ENCODE results near the gene ECE1. TPM values are rescaled to one million over a fixed set of nuclear protein-coding genes. Genes with fewer than 3 reads are reported as not detected.

Gene ECE1
- total and polyA plus RNA-seq, 9 of the 15 experiments (the other 6 are each of a cell fraction or from before 2014, with no cell fraction given): 0.56 to 34.8 (median 11.0) TPM

DNA sequence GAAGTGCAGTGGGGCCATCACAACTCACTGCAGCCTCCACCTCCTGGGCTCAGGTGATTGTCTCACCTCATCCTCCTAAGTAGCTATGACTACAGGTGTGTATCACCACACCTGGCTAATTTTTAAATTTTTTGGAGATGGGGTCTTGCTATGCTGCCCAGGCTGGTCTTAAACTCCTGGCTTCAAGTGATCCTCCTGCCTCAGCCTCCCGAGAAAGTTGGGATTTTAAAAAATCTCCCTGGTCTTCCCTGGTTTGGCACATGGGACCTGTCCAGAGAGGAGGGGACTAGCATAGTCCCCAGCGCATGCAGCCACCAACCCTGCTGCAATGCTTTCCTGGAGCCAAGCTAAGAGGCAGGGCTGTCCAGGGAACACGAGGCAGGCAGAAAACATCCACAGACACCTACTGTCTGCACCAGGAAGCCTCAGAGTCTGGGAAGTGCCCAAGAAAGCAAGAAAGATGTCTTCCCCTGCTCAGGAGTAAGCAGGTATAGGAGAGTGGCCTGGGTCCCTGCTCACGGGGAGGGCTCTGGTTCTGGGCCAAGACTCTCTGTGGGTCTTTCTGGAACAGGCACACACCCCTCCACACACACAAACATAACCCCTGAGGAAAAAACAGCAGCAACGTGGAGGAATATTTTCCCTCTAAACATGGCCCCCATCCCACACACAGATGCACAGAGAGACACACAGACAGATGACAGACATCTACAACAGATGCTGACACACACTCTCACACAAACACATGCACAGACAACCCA is 30.8 kb downstream of the ECE1 start:
- intact Hi-C loops (cut with micrococcal nuclease) (loop anchor here (5.0 kb wide), 1 partner anchor 88 kb away; no protein-coding TSS in a partner anchor), in situ Hi-C loops (cut with MboI) (loop anchor here (5.0 to 10.0 kb wide), 3 partner anchors 108 to 395 kb away; no protein-coding TSS in a partner anchor)
- Histone ChIP-seq H3K27me3 (ENCODE audit: control insufficient read depth in 2 of 2, insufficient read depth in 2 of 2, low read length in 2 of 2) (no peaks in the 10 kb centered on the region), H3K36me3 (ENCODE audit: control insufficient read depth, insufficient read depth, low read length) (peaks cover 10% of the 10 kb centered on the region; the same call in 1 of the 3 replicates), H3K9ac (ENCODE audit: insufficient read depth in 1 of 2, low read depth in 2 of 2, low read length in 2 of 2) (no peak overlapping the region), H4K20me1 (replicated peaks; ENCODE audit: control insufficient read depth, insufficient read depth, low read length) (peaks cover 17% of the 10 kb centered on the region), H3K9me3 (replicated peaks; ENCODE audit: control insufficient read depth, insufficient read depth, low read depth, low read length) (no peaks in the 10 kb centered on the region), H3K4me2 (ENCODE audit: insufficient read depth, low read length) (peak overlapping the region; percentile 9; the same call in 1 of the 2 replicates), H3K4me3 (no peak overlapping the region), H2AFZ (ENCODE audit: low read depth, low read length) (no peak overlapping the region), H3K4me1 (replicated peaks in 1 of 2; ENCODE audit: control insufficient read depth in 2 of 2, insufficient read depth in 2 of 2, low read length in 2 of 2) (peaks cover 18 to 31% of the 10 kb centered on the region in 2 experiments), H3K9me1 (ENCODE audit: control insufficient read depth, insufficient read depth, low read length) (peaks cover 3% of the 10 kb centered on the region), H3K27ac (ENCODE audit: extremely low read depth, low read depth, low read length) (no peak overlapping the region; the same call in 2 of the 3 replicates), H3K79me2 (ENCODE audit: control insufficient read depth, insufficient read depth, low read length) (no peaks in the 10 kb centered on the region; the same call in 2 of the 3 replicates)
- BruUV-seq (replicated peaks): no TSS peak
- FAIRE-seq: no peak
- TF ChIP-seq ARID2 (IDR thresholded peaks at IDR 0.05) (no peak), SP2 (IDR thresholded peaks at IDR 0.05; ENCODE audit: extremely low read depth, low read depth, low read length, poor library complexity, severe bottlenecking) (no peak), TBP (optimal IDR thresholded peaks at IDR 0.05; ENCODE audit: low read depth, low read length) (no peak), ZNF121 (CRISPR knock-in tag; conservative IDR thresholded peaks at IDR 0.05) (peak; percentile 94), RBM25 (IDR thresholded peaks at IDR 0.05; ENCODE audit: low read depth, low read length, severe bottlenecking) (peak; percentile 53)
- 64% methylated on average over 5 of the region's 5 CpGs for WGBS (ENCODE audit: insufficient coverage, low coverage, missing lambda C conversion rate)
- no peak for DNase-seq (ENCODE audit: extremely low read depth in 1 of 4, low spot score in 3 of 4)
- CTCF ChIA-PET (ENCODE audit: low intra/inter-chr PET ratio): no interaction called here
- POLR2A ChIA-PET: interaction anchor here (0.5 to 1.3 kb wide), 5 partner anchors 8 to 111 kb away, joined by 3 to 7 read pairs (median 3); no protein-coding TSS in a partner anchor
- ATAC-seq: no peak
